SK-N-SH (cell line): ENCODE measurements around the gene C12orf60. TPM values are rescaled to one million over a fixed set of nuclear protein-coding genes. Genes with fewer than 3 reads are reported as not detected.

Source experiments
- CTCF ChIA-PET: fragments of 300-600, 350-600 bp; formaldehyde crosslinking; extraction: SDS; loops from one replicate; lab custom pipeline; 2021; lab: Yijun Ruan, JAX
- POLR2A ChIA-PET: fragments of 350-600 bp; sonication (Branson Sonifier 250); formaldehyde crosslinking; extraction: SDS; loops from one replicate; lab custom pipeline; 2020; ENCODE audit warnings: antibody characterized with exemption, inconsistent platforms; lab: Yijun Ruan, JAX
- DNase-seq: peaks from one replicate; pipeline ENCODE4 v3.0.0; 2012
- H2AFZ ChIP-seq: fragments of 200-600 bp; sonication (generic); 2 replicates; pipeline ENCODE4 v1.8.1; 2016; ENCODE audit warnings: antibody characterized with exemption, mild to moderate bottlenecking, low read depth
- H3F3A ChIP-seq: fragments of 200-600 bp; sonication (generic); replicated peaks from 2 replicates; pipeline ENCODE3; 2016; ENCODE audit warnings: antibody characterized with exemption, mild to moderate bottlenecking; ENCODE audit not compliant: insufficient read depth
- H3K27ac ChIP-seq, 2 experiments: fragments of 200-500 bp in 1 of 2; fragments of 200-600 bp in 1 of 2; sonication (Bioruptor generic) in 1 of 2; sonication (generic), shearing (Covaris generic) in 1 of 2; 2 replicates each; pipeline versions ENCODE4 v1.5.1 to v1.6.1; 2014 to 2016; ENCODE audit warnings: low read depth in 2 of 2, inconsistent platforms in 1 of 2, low read length in 1 of 2, mild to moderate bottlenecking in 1 of 2, mixed read lengths in 1 of 2
- H3K27me3 ChIP-seq: fragments of 200-600 bp; sonication (generic), shearing (Covaris generic); 2 replicates; pipeline ENCODE4 v1.6.1; 2016; ENCODE audit warnings: mixed run types; ENCODE audit not compliant: insufficient read depth
- H3K36me3 ChIP-seq, 2 experiments: fragments of 200-500 bp in 1 of 2; fragments of 200-600 bp in 1 of 2; sonication (Bioruptor generic) in 1 of 2; sonication (generic) in 1 of 2; replicated peaks in 1 of 2; 2 replicates each; pipeline versions ENCODE3 to v1.5.1; 2014 to 2016; ENCODE audit warnings: low read length in 1 of 2, mild to moderate bottlenecking in 1 of 2; ENCODE audit not compliant: insufficient read depth in 2 of 2, control insufficient read depth in 1 of 2
- H3K4me1 ChIP-seq, 2 experiments: fragments of 200-500 bp in 1 of 2; fragments of 200-600 bp in 1 of 2; sonication (Bioruptor generic) in 1 of 2; sonication (generic), shearing (Covaris generic) in 1 of 2; 2 replicates each; pipeline versions ENCODE4 v1.5.1 to v1.6.1; 2014 to 2016; ENCODE audit warnings: low read depth in 1 of 2, low read length in 1 of 2, mixed run types in 1 of 2; ENCODE audit not compliant: insufficient read depth in 2 of 2, control insufficient read depth in 1 of 2
- H3K4me2 ChIP-seq: fragments of 200-600 bp; sonication (generic), shearing (Covaris generic); 2 replicates; pipeline ENCODE4 v1.6.1; 2017; ENCODE audit warnings: mixed run types
- H3K4me3 ChIP-seq, 2 experiments: fragments of 200-500 bp in 1 of 2; fragments of 200-600 bp in 1 of 2; sonication (Bioruptor generic) in 1 of 2; sonication (generic), shearing (Covaris generic) in 1 of 2; 2 replicates each; pipeline versions ENCODE4 v1.5.1 to v1.8.1; 2014 to 2016; ENCODE audit warnings: low read depth in 2 of 2, inconsistent platforms in 1 of 2, low read length in 1 of 2, mild to moderate bottlenecking in 1 of 2, mixed read lengths in 1 of 2, moderate library complexity in 1 of 2
- H3K79me2 ChIP-seq: fragments of 200-600 bp; sonication (generic); 2 replicates; pipeline ENCODE4 v1.8.1; 2017; ENCODE audit warnings: mild to moderate bottlenecking; ENCODE audit not compliant: insufficient read depth
- H3K9ac ChIP-seq: fragments of 200-600 bp; sonication (generic); 2 replicates; pipeline ENCODE4 v1.6.1; 2017; ENCODE audit warnings: mixed run types
- H3K9me2 ChIP-seq: fragments of 200-600 bp; sonication (generic); 2 replicates; pipeline ENCODE4 v1.6.1; 2017; ENCODE audit warnings: mixed run types
- H3K9me3 ChIP-seq: fragments of 200-600 bp; sonication (generic); 2 replicates; pipeline ENCODE4 v1.6.1; 2017; ENCODE audit warnings: mixed run types, mild to moderate bottlenecking, moderate library complexity
- H4K20me1 ChIP-seq: fragments of 200-600 bp; sonication (generic); 2 replicates; pipeline ENCODE4 v1.6.1; 2017; ENCODE audit warnings: mild to moderate bottlenecking, mixed run types; ENCODE audit not compliant: insufficient read depth
- EP300 ChIP-seq, 2 experiments: IDR thresholded peaks; 2 replicates each; pipeline versions ENCODE4 v1.4.0 to v1.6.1; 2012; ENCODE audit warnings: borderline replicate concordance in 1 of 2, low read depth in 1 of 2, low read length in 1 of 2
- EZH2phosphoT487 ChIP-seq: fragments of 200-600 bp; sonication (generic); IDR thresholded peaks from 2 replicates; pipeline ENCODE4 v1.6.1; 2017; ENCODE audit warnings: low read depth, mixed run types, mild to moderate bottlenecking, antibody characterized with exemption, moderate library complexity, borderline replicate concordance
- GABPA ChIP-seq: IDR thresholded peaks from 2 replicates; pipeline ENCODE4 v1.4.0; 2012; ENCODE audit warnings: low read depth, mild to moderate bottlenecking
- GATA2 ChIP-seq: sonication (generic); formaldehyde crosslinking; IDR thresholded peaks from 2 replicates; pipeline ENCODE4 v1.5.0; 2020; ENCODE audit warnings: mild to moderate bottlenecking, missing genetic modification reagents
- IRF3 ChIP-seq: fragments of 150-350 bp; IDR thresholded peaks from 2 replicates; pipeline ENCODE4 v1.6.1; 2016; ENCODE audit warnings: mild to moderate bottlenecking, low read depth, low read length
- MXI1 ChIP-seq: IDR thresholded peaks from 2 replicates; pipeline ENCODE4 v1.6.1; 2012; ENCODE audit warnings: mild to moderate bottlenecking, low read depth, low read length, improper control_type of control experiment
- NFIC ChIP-seq: IDR thresholded peaks from 2 replicates; pipeline ENCODE4 v1.4.0; 2012; ENCODE audit warnings: borderline replicate concordance
- PBX3 ChIP-seq: IDR thresholded peaks from 2 replicates; pipeline ENCODE4; 2012
- POLR2AphosphoS5 ChIP-seq: IDR thresholded peaks from 2 replicates; pipeline ENCODE4 v1.6.1; 2012; ENCODE audit warnings: low read depth, low read length
- RCOR1 ChIP-seq: fragments of 150-350 bp; IDR thresholded peaks from 2 replicates; pipeline ENCODE4 v1.6.1; 2017; ENCODE audit warnings: antibody characterized with exemption, low read length
- REST ChIP-seq: IDR thresholded peaks from 2 replicates; pipeline ENCODE4 v1.6.1; 2012; ENCODE audit warnings: mild to moderate bottlenecking, low read depth, low read length, moderate library complexity
- RFX5 ChIP-seq: IDR thresholded peaks from 2 replicates; pipeline ENCODE4 v1.6.1; 2012; ENCODE audit warnings: mild to moderate bottlenecking, improper control_type of control experiment, low read length
- RXRA ChIP-seq: IDR thresholded peaks from 2 replicates; pipeline ENCODE4 v1.4.0; 2012; ENCODE audit warnings: low read depth, mild to moderate bottlenecking, borderline replicate concordance
- SIN3A ChIP-seq: IDR thresholded peaks from 2 replicates; pipeline ENCODE4 v1.6.1; 2012; ENCODE audit warnings: low read depth, mild to moderate bottlenecking, low read length, moderate library complexity, borderline replicate concordance
- SMC3 ChIP-seq: IDR thresholded peaks from 2 replicates; pipeline ENCODE4 v1.6.1; 2012; ENCODE audit warnings: low read depth, low read length, improper control_type of control experiment
- TAF1 ChIP-seq: IDR thresholded peaks from 2 replicates; pipeline ENCODE4 v1.6.1; 2012; ENCODE audit warnings: low read depth, mild to moderate bottlenecking, low read length, moderate library complexity, borderline replicate concordance
- USF1 ChIP-seq: IDR thresholded peaks from 2 replicates; pipeline ENCODE4 v1.4.0; 2012; ENCODE audit warnings: low read depth, borderline replicate concordance
- USF2 ChIP-seq: fragments of 150-350 bp; IDR thresholded peaks from 2 replicates; pipeline ENCODE4 v1.6.1; 2017; ENCODE audit warnings: antibody characterized with exemption, low read length, low read depth, borderline replicate concordance
- ZBTB33 ChIP-seq: IDR thresholded peaks from 2 replicates; pipeline ENCODE4 v1.4.0; 2012; ENCODE audit warnings: low read depth, borderline replicate concordance
- WGBS: methylation state at CpG from one replicate; pipeline ENCODE4 v1.1.6; 2017; ENCODE audit warnings: low lambda C conversion rate; 5-methylcytosine and 5-hydroxymethylcytosine counted together
- polyA plus RNA-seq, 3 experiments: library from polyadenylated mRNA; depleted of rRNA; stranded (reverse); fragments of >200 nt; gene quantifications; 2 replicates each; pipeline ENCODE4 v1.2.3, GENCODE V29; 2012

C12orf60 gene
- polyA plus RNA-seq, 1 of the 3 experiments (the other 2 are of a cell fraction): 0.87 TPM

- H4K20me1 ChIP-seq: peaks cover 23% of the 10 kb centered on the region; the same call in 1 of the 2 replicates
- H3K4me1 ChIP-seq: peaks cover 11 to 12% of the 10 kb centered on the region in 2 experiments; a peak in 3 of 4 replicates
- no peaks in the 10 kb centered on the region for H3K9me3 ChIP-seq
- ChIA-PET CTCF (interaction anchor here (0.6 to 2.1 kb wide), 5 partner anchors 13 to 410 kb away, joined by 3 to 5 read pairs (median 3); partner anchors contain the start of genes C12orf60 and WBP11), POLR2A (interaction anchor here (2.9 kb wide), 1 partner anchor 32 kb away, joined by 30 read pairs; the partner anchor contains the start of genes C12orf60 and WBP11)
- H3K9ac ChIP-seq: no peak overlapping the region
- H3K79me2 ChIP-seq: peaks cover 62% of the 10 kb centered on the region
- TF ChIP-seq PBX3 (no peak), MXI1 (no peak), TAF1 (no peak), USF2 (no peak), RCOR1 (no peak), SIN3A (no peak), IRF3 (no peak), GATA2 (CRISPR knock-in tag) (no peak), GABPA (no peak), SMC3 (no peak), POLR2AphosphoS5 (no peak), RXRA (no peak), ZBTB33 (no peak), EZH2phosphoT487 (no peak), RFX5 (no peak), NFIC (no peak), REST (no peak), USF1 (no peak), EP300 (IDR thresholded peaks at IDR 0.05; ENCODE audit: borderline replicate concordance in 1 of 2, low read depth in 1 of 2, low read length in 1 of 2) (no peak)
- 39% methylated on average over 6 of the region's 6 CpGs for WGBS
- peak overlapping the region; percentile 61; the same call in 1 of the 2 replicates for H2AFZ ChIP-seq
- peak overlapping the region; percentile 91; the same call in 1 of the 2 replicates for H3K4me2 ChIP-seq
- DNase-seq: peak; percentile 25
- peaks cover 35% of the 10 kb centered on the region for H3F3A ChIP-seq
- H3K27ac ChIP-seq: peak overlapping the region; percentile 81 to 96; a peak in 3 of 4 replicates
- H3K27me3 ChIP-seq: no peaks in the 10 kb centered on the region
- no peak overlapping the region; a peak in 1 of 4 replicates for H3K4me3 ChIP-seq
- peaks cover 1 to 19% of the 10 kb centered on the region in 2 experiments for H3K36me3 ChIP-seq
- H3K9me2 ChIP-seq: no peaks in the 10 kb centered on the region
These were observed 31.8 kb upstream of the C12orf60 start for GRCh38 chr12:14771651-14772137.
